ENCODE measurements around the gene PTPRA. TPM values are rescaled to one million over a fixed set of nuclear protein-coding genes. Genes with fewer than 3 reads are reported as not detected.

The PTPRA gene
- total RNA-seq, 1 experiment from 2014 or later = 45.2 TPM

GRCh38 chr20:3000852-3001523 is 127.7 kb downstream of the PTPRA start:
- H3K36me3 Mint-ChIP-seq (ENCODE audit: insufficient read depth in 1 of 3, low read depth in 3 of 3) = peaks cover 5 to 17% (median 5%) of the 10 kb centered on the region in 3 experiments; a peak in 4 of 7 replicates
- H4K91ac ChIP-seq (ENCODE audit: insufficient read length, low read depth, low read length) = no peak overlapping the region
- H3K4me2 ChIP-seq (ENCODE audit: insufficient read depth, insufficient read length, low read length) = no peak overlapping the region
- no peaks in the 10 kb centered on the region for H3K9me3 Mint-ChIP-seq
- no peak overlapping the region for H3K27ac ChIP-seq (ENCODE audit: insufficient read length, low read depth, low read length)
- no peak overlapping the region for H4K8ac ChIP-seq (replicated peaks; ENCODE audit: insufficient read length, low read depth, low read length)
- no peaks in the 10 kb centered on the region for H3K9me3 ChIP-seq (ENCODE audit: control insufficient read depth, low read depth, low read length)
- H2BK5ac ChIP-seq (ENCODE audit: insufficient read length, low read length) = no peak overlapping the region
- no peak overlapping the region for H3K9ac ChIP-seq (ENCODE audit: extremely low read depth, insufficient read length, low read length)
- H3K4me1 Mint-ChIP-seq = peaks cover 7 to 10% of the 10 kb centered on the region in 2 experiments; a peak in 3 of 4 replicates
- H3K27me3 Mint-ChIP-seq (ENCODE audit: low read depth) = no peaks in the 10 kb centered on the region
- no peak overlapping the region for H2BK12ac ChIP-seq (ENCODE audit: insufficient read length, low read depth, low read length)
- no peaks in the 10 kb centered on the region; the same call in 1 of the 2 replicates for H3K4me1 ChIP-seq (ENCODE audit: insufficient read depth, low read length)
- no peaks in the 10 kb centered on the region for H3K23me2 ChIP-seq (ENCODE audit: insufficient read length, low read depth, low read length, poor library complexity, severe bottlenecking)
- WGBS (ENCODE audit: extremely low coverage, insufficient read length, low lambda C conversion rate) = no CpG with 5 or more reads among the region's 7 CpGs
- H3K27me3 ChIP-seq (ENCODE audit: insufficient read depth, low read length) = no peaks in the 10 kb centered on the region
- H3K27ac Mint-ChIP-seq = no peak overlapping the region
- no peak overlapping the region for H3K14ac ChIP-seq (ENCODE audit: insufficient read depth, low read length)
- DNase-seq = no peak
- no peaks in the 10 kb centered on the region for H3K79me2 ChIP-seq (ENCODE audit: insufficient read depth, low read length)
- H2BK15ac ChIP-seq (ENCODE audit: low read depth, low read length) = no peak overlapping the region
- H3K56ac ChIP-seq (ENCODE audit: insufficient read length, low read depth, low read length) = no peak overlapping the region
- H3K23ac ChIP-seq (ENCODE audit: insufficient read length, low read depth, low read length) = no peak overlapping the region
- H2BK20ac ChIP-seq (ENCODE audit: low read depth, low read length, poor library complexity, severe bottlenecking) = no peak overlapping the region
- no peaks in the 10 kb centered on the region for H4K20me1 ChIP-seq (ENCODE audit: control insufficient read depth, insufficient read depth, insufficient read length)
- H3T11ph ChIP-seq (ENCODE audit: low read length) = no peak overlapping the region
- H3K4ac ChIP-seq (ENCODE audit: low read depth, low read length) = no peak overlapping the region
- H2BK120ac ChIP-seq (ENCODE audit: low read depth, low read length, poor library complexity, severe bottlenecking) = no peak overlapping the region
- H2AFZ ChIP-seq (ENCODE audit: low read length) = no peak overlapping the region
- no peak overlapping the region for H3K4me3 Mint-ChIP-seq
- no peak overlapping the region for H2AK5ac ChIP-seq (ENCODE audit: insufficient read length, low read length)
- no peaks in the 10 kb centered on the region for H3K79me1 ChIP-seq (ENCODE audit: insufficient read depth, low read depth, low read length, poor library complexity, severe bottlenecking)
- H3K18ac ChIP-seq (ENCODE audit: insufficient read length, low read depth, low read length) = no peak overlapping the region
- H4K5ac ChIP-seq (ENCODE audit: insufficient read length, low read depth, low read length) = no peak overlapping the region
- TF ChIP-seq CTCF (conservative IDR thresholded peaks at IDR 0.05) = peak; percentile 74
